Fibroblast of lung (primary cell): ENCODE results near the gene KDM2B.

ENCODE experiments used
- CTCF ChIP-seq, 2 donors: IDR thresholded peaks in 1 of 2; conservative IDR thresholded peaks in 1 of 2; 1 replicate in 1 of 2; 2 replicates in 1 of 2; pipeline ENCODE4 v1.5.1; 2011 to 2012; ENCODE audit warnings: low read length in 2 of 2, control low read depth in 1 of 2, inconsistent platforms in 1 of 2, low read depth in 1 of 2, mild to moderate bottlenecking in 1 of 2
- EZH2 ChIP-seq: IDR thresholded peaks from 2 replicates; pipeline ENCODE4 v1.5.1; 2012; ENCODE audit warnings: low read length, control low read depth, mild to moderate bottlenecking; ENCODE audit errors: missing control alignments

DNA sequence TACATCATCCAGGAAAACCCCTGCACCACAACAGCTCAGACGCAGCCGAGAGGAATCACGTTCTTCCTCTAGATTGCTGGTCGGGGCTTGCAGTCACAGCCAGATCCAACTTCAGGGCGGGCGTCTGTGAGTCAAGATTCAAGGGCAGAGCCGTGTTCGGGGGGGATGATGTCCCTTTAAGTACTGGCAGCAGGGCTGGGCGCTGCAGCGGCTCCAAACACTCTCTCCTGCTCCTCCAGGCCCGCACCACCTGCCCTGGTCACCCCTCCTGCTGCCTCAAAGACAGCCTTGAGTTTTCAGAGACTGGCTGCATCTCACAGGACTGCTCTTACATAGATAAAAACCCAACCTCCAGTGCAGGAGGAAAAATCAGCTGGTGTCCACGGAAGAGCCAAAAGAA, 68.3 kb downstream of the KDM2B start:
- TF ChIP-seq CTCF (conservative IDR thresholded peaks at IDR 0.05 in 1 of 2, IDR thresholded peaks at IDR 0.05 in 1 of 2; ENCODE audit: low read depth in 1 of 2, low read length in 2 of 2) (no peak), EZH2 (no peak)
